PC-9 (cell line): Measurements from ENCODE around the gene C19orf44. TPM values are rescaled to one million over a fixed set of nuclear protein-coding genes. Genes with fewer than 3 reads are reported as not detected.

Experiments used
- BruUV-seq: library from RNA; stranded (reverse); fragments of 400-500 nt; replicated peaks from 2 replicates; lab custom pipeline; 2021; lab: Mats Ljungman, UMichigan
- CTCF ChIA-PET: fragments of 300-600 bp; sonication (Branson Sonifier 250); formaldehyde crosslinking; loops from one replicate; lab custom pipeline; 2022; ENCODE audit warnings: antibody characterized with exemption; lab: Charles Lee
- POLR2A ChIA-PET: fragments of 300-600 bp; sonication (Branson Sonifier 250); formaldehyde crosslinking; loops from one replicate; lab custom pipeline; 2022; ENCODE audit warnings: antibody characterized with exemption; ENCODE audit not compliant: unreplicated experiment; lab: Charles Lee
- DNase-seq, 2 experiments: peaks; one replicate each; pipeline versions ENCODE4 v3.0.0 to v3.0.0-alpha.2; 2015 to 2022; ENCODE audit warnings: mixed read lengths in 1 of 2
- H2AFZ ChIP-seq: fragments of 200-600 bp; sonication (generic); 2 replicates; pipeline ENCODE4 v1.8.1; 2017; ENCODE audit warnings: antibody characterized with exemption
- H3F3A ChIP-seq: fragments of 200-600 bp; sonication (generic); 2 replicates; pipeline ENCODE4 v1.8.1; 2017; ENCODE audit warnings: antibody characterized with exemption, mild to moderate bottlenecking, low read depth; ENCODE audit not compliant: insufficient read depth
- H3K27ac ChIP-seq: fragments of 200-600 bp; sonication (generic); 2 replicates; pipeline ENCODE4 v1.6.1; 2016; ENCODE audit warnings: mixed run types
- H3K27me3 ChIP-seq: fragments of 200-600 bp; sonication (generic); 2 replicates; pipeline ENCODE4 v1.6.1; 2016; ENCODE audit warnings: low read depth, mixed run types; ENCODE audit not compliant: insufficient read depth
- H3K36me3 ChIP-seq: fragments of 200-600 bp; sonication (generic); 2 replicates; pipeline ENCODE4 v1.6.1; 2016; ENCODE audit warnings: low read depth, mixed run types
- H3K4me1 ChIP-seq: fragments of 200-600 bp; sonication (generic); replicated peaks from 2 replicates; pipeline ENCODE4 v1.6.1; 2016; ENCODE audit warnings: mixed run types; ENCODE audit not compliant: insufficient read depth
- H3K4me2 ChIP-seq: fragments of 200-600 bp; sonication (generic); 2 replicates; pipeline ENCODE4 v1.6.1; 2017; ENCODE audit warnings: mixed run types
- H3K4me3 ChIP-seq: fragments of 200-600 bp; sonication (generic); 2 replicates; pipeline ENCODE4 v1.6.1; 2016; ENCODE audit warnings: mixed run types
- H3K79me2 ChIP-seq: fragments of 200-600 bp; sonication (generic); 2 replicates; pipeline ENCODE4 v1.6.1; 2017; ENCODE audit warnings: low read depth, mixed run types
- H3K9me2 ChIP-seq: fragments of 200-600 bp; sonication (generic); 2 replicates; pipeline ENCODE4 v1.8.1; 2017; ENCODE audit warnings: mild to moderate bottlenecking; ENCODE audit not compliant: insufficient read depth
- H3K9me3 ChIP-seq: fragments of 200-600 bp; sonication (generic); 2 replicates; pipeline ENCODE4 v1.8.1; 2016; ENCODE audit warnings: low read depth; ENCODE audit not compliant: insufficient read depth
- H4K20me1 ChIP-seq: fragments of 200-600 bp; sonication (generic); 2 replicates; pipeline ENCODE4 v1.8.1; 2017; ENCODE audit not compliant: insufficient read depth
- CTCF ChIP-seq: fragments of 200-600 bp; sonication (generic); conservative IDR thresholded peaks from 2 replicates; pipeline ENCODE4 v1.6.1; 2017; ENCODE audit warnings: mixed run types, antibody characterized with exemption, mild to moderate bottlenecking, moderate library complexity
- EZH2 ChIP-seq: fragments of 200-600 bp; sonication (generic); IDR thresholded peaks from 2 replicates; pipeline ENCODE4 v1.8.0; 2017; ENCODE audit warnings: antibody characterized with exemption, low read depth
- intact Hi-C: fragments of 100-400 bp; cut with micrococcal nuclease; formaldehyde crosslinking; loops from one replicate; pipeline ENCODE4 v1.10.0; 2022; ENCODE audit not compliant: unreplicated experiment
- total RNA-seq: library from RNA; stranded (reverse); gene quantifications from 2 replicates; pipeline ENCODE4 v1.2.3, GENCODE V29; 2021

C19orf44 gene
- total RNA-seq, 1 experiment from 2014 or later = 6.7 TPM

GRCh38 chr19:16554776-16555175 lies 58.6 kb downstream of the C19orf44 start:
- Histone ChIP-seq H3K27ac (no peak overlapping the region), H4K20me1 (peaks cover 13% of the 10 kb centered on the region), H3K9me2 (no peaks in the 10 kb centered on the region), H3K4me2 (no peak overlapping the region), H3K4me1 (no peaks in the 10 kb centered on the region), H3K4me3 (no peak overlapping the region), H3F3A (peaks cover 24% of the 10 kb centered on the region), H3K9me3 (no peaks in the 10 kb centered on the region), H2AFZ (no peak overlapping the region), H3K79me2 (0 out of 2 replicates have a peak, but pooled peaks cover 4% of the 10 kb centered on the region), H3K27me3 (no peaks in the 10 kb centered on the region), H3K36me3 (peaks cover 13% of the 10 kb centered on the region)
- no TSS peak for BruUV-seq
- no peak for TF ChIP-seq CTCF
- no peak for TF ChIP-seq EZH2
- intact Hi-C loops = no loop called here
- CTCF ChIA-PET = no interaction called here
- POLR2A ChIA-PET = no interaction called here
- DNase-seq = no peak

- DNase-seq = no peak
- H3K4me3 ChIP-seq = no peak overlapping the region
- ChIA-PET CTCF (no interaction called here), POLR2A (interaction anchor here (0.6 kb wide), 1 partner anchor 1108 kb away, joined by 5 read pairs; no protein-coding TSS in a partner anchor)
- H2AFZ ChIP-seq = no peak overlapping the region
- H3K27ac ChIP-seq = no peak overlapping the region
- intact Hi-C loops = no loop called here
- TF ChIP-seq CTCF (no peak), EZH2 (no peak)
- H3K4me1 ChIP-seq = peaks cover 6% of the 10 kb centered on the region
- H3K36me3 ChIP-seq = 0 out of 2 replicates have a peak, but pooled peaks cover 13% of the 10 kb centered on the region
- peaks cover 18% of the 10 kb centered on the region for H4K20me1 ChIP-seq
- H3K27me3 ChIP-seq = no peaks in the 10 kb centered on the region
- peaks cover 11% of the 10 kb centered on the region for H3F3A ChIP-seq
- H3K79me2 ChIP-seq = peaks cover 14% of the 10 kb centered on the region; the same call in 1 of the 2 replicates
- no peaks in the 10 kb centered on the region for H3K9me2 ChIP-seq
- no peaks in the 10 kb centered on the region for H3K9me3 ChIP-seq
- BruUV-seq = no TSS peak
- H3K4me2 ChIP-seq = no peak overlapping the region
Observed at GRCh38 chr19:16559780-16560276, 63.6 kb downstream of the C19orf44 start.

GRCh38 chr19:16561382-16561781 lies 65.2 kb downstream of the C19orf44 start:
- Histone ChIP-seq H3K4me2 (no peak overlapping the region), H3F3A (peaks cover 25% of the 10 kb centered on the region), H3K4me1 (peaks cover 13% of the 10 kb centered on the region), H3K79me2 (peaks cover 17% of the 10 kb centered on the region; the same call in 1 of the 2 replicates), H4K20me1 (peaks cover 12% of the 10 kb centered on the region), H3K9me3 (no peaks in the 10 kb centered on the region), H3K36me3 (peaks cover 16% of the 10 kb centered on the region; the same call in 1 of the 2 replicates), H3K27ac (no peak overlapping the region), H3K9me2 (no peaks in the 10 kb centered on the region), H3K4me3 (no peak overlapping the region), H2AFZ (no peak overlapping the region), H3K27me3 (no peaks in the 10 kb centered on the region)
- intact Hi-C loops = no loop called here
- DNase-seq = no peak
- BruUV-seq = no TSS peak
- CTCF ChIA-PET = no interaction called here
- TF ChIP-seq CTCF = no peak
- no peak for TF ChIP-seq EZH2
- POLR2A ChIA-PET = interaction anchor here (0.7 kb wide), 1 partner anchor 51 kb away, joined by 9 read pairs; no protein-coding TSS in a partner anchor
